ENCODE data around the gene TCF7L1.

DNA sequence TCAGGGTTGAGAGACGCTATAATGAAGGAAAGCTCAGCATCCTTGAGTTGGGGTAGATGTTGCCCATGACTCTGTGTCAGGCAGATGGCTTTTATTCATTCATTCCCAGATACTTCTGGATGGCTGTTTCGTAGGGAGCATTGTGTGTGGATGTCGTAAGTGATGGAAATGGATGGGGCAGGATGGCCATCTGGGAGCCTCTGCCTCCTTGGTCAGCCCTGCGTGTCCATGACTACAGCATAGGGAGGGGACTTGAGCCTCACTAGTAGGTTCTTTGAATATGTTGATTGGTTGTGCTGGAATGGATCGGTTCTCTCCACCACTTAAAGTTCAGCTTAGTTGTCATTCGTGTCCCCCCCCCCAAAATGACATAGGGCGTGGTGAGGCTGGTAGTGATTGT, 149.7 kb downstream of the TCF7L1 start:
- TF ChIP-seq POLR2A (IDR thresholded peaks at IDR 0.05; ENCODE audit: low read depth, low read length) (no peak), POLR2AphosphoS5 (IDR thresholded peaks at IDR 0.05; ENCODE audit: insufficient read depth, low read depth, low read length) (no peak), EZH2 (IDR thresholded peaks at IDR 0.05; ENCODE audit: borderline replicate concordance, low read depth, low read length, severe bottlenecking) (no peak), FOS (IDR thresholded peaks at IDR 0.05; ENCODE audit: borderline replicate concordance, insufficient read depth, low read length) (no peak), JUN (IDR thresholded peaks at IDR 0.05; ENCODE audit: borderline replicate concordance, insufficient read depth, insufficient read length, low read depth) (no peak), MYC (IDR thresholded peaks at IDR 0.05; ENCODE audit: low read depth, low read length) (no peak), GATA2 (IDR thresholded peaks at IDR 0.05; ENCODE audit: insufficient read depth, insufficient read length, low read depth, low read length) (no peak)
- TF ChIP-seq, protein P1, sequence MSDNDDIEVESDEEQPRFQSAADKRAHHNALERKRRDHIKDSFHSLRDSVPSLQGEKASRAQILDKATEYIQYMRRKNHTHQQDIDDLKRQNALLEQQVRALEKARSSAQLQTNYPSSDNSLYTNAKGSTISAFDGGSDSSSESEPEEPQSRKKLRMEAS (IDR thresholded peaks at IDR 0.05; ENCODE audit: insufficient read depth, insufficient read length), result no peak
- TF ChIP-seq, protein P2, sequence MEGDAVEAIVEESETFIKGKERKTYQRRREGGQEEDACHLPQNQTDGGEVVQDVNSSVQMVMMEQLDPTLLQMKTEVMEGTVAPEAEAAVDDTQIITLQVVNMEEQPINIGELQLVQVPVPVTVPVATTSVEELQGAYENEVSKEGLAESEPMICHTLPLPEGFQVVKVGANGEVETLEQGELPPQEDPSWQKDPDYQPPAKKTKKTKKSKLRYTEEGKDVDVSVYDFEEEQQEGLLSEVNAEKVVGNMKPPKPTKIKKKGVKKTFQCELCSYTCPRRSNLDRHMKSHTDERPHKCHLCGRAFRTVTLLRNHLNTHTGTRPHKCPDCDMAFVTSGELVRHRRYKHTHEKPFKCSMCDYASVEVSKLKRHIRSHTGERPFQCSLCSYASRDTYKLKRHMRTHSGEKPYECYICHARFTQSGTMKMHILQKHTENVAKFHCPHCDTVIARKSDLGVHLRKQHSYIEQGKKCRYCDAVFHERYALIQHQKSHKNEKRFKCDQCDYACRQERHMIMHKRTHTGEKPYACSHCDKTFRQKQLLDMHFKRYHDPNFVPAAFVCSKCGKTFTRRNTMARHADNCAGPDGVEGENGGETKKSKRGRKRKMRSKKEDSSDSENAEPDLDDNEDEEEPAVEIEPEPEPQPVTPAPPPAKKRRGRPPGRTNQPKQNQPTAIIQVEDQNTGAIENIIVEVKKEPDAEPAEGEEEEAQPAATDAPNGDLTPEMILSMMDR (IDR thresholded peaks at IDR 0.05; ENCODE audit: extremely low read depth in 1 of 2, insufficient read depth in 1 of 2, low read depth in 1 of 2, low read length in 2 of 2), result no peak

Data from endothelial cell of umbilical vein (primary cell).